ENCODE measurements around the gene LTO1.

DNA sequence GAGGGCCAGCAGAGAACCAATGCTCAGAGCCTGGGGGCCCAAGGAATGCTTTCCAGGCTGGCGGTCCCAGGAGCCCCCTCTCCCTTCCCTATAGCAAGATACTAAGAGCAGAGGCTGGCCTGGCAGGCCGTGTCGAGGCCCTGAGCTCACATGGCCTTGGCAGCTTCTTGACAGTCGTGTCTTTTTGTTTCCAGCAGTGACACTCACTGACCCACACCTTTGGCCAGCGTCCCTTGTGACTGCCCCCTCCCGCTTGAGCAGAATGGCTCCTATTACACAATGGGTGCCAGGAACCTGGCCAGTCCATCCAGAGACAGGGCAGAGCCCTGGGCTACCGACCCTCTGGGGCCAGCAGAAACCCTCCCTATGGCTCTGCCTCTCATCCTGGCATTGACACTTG, 40.6 kb downstream of the LTO1 start:
- no peak for TF ChIP-seq SUZ12 (IDR thresholded peaks at IDR 0.05; ENCODE audit: extremely low read depth, insufficient read depth, insufficient read length)
- TF ChIP-seq YY1 (IDR thresholded peaks at IDR 0.05; ENCODE audit: insufficient read depth, insufficient read length), result no peak
